AG04450 (cell line): Measurements from ENCODE around the gene CELA2A. TPM values are rescaled to one million over a fixed set of nuclear protein-coding genes. Genes with fewer than 3 reads are reported as not detected.

Experiments used
- CTCF ChIA-PET: fragments of 300-600, 350-600 bp; formaldehyde crosslinking; extraction: SDS; loops from one replicate; lab custom pipeline; 2022; ENCODE audit warnings: antibody characterized with exemption, inconsistent platforms; lab: Charles Lee
- POLR2A ChIA-PET: fragments of 350-600 bp; formaldehyde crosslinking; extraction: SDS; loops from one replicate; lab custom pipeline; 2021; ENCODE audit warnings: antibody characterized with exemption, inconsistent platforms; lab: Yijun Ruan, JAX
- DNase-seq: peaks from one replicate; pipeline ENCODE4 v3.0.0-alpha.2; 2011; ENCODE audit warnings: low read depth, low spot score
- H3K27ac ChIP-seq: one replicate; pipeline ENCODE4 v1.5.1; 2012; ENCODE audit warnings: low read depth, low read length, control low read depth
- H3K27me3 ChIP-seq: one replicate; pipeline ENCODE4 v1.6.0; 2012; ENCODE audit warnings: low read length; ENCODE audit not compliant: control insufficient read depth, insufficient read depth
- H3K4me3 ChIP-seq: 2 replicates; pipeline ENCODE4 v1.5.1; 2011; ENCODE audit warnings: mild to moderate bottlenecking, low read depth, low read length, control low read depth
- H3K9me3 ChIP-seq: 2 replicates; pipeline ENCODE4 v1.5.1; 2012; ENCODE audit warnings: low read length; ENCODE audit not compliant: control insufficient read depth, insufficient read depth
- polyA plus RNA-seq: library from polyadenylated mRNA; depleted of rRNA; stranded (reverse); fragments of >200 nt; gene quantifications from 2 replicates; pipeline ENCODE4 v1.2.3, GENCODE V29; 2011
- TF ChIP-seq, protein P1 (sequence below): IDR thresholded peaks from 2 replicates; pipeline ENCODE4 v1.5.1; 2011; ENCODE audit warnings: low read depth, low read length, control low read depth, inconsistent platforms

CELA2A gene
- polyA plus RNA-seq, 1 experiment: not detected

DNA sequence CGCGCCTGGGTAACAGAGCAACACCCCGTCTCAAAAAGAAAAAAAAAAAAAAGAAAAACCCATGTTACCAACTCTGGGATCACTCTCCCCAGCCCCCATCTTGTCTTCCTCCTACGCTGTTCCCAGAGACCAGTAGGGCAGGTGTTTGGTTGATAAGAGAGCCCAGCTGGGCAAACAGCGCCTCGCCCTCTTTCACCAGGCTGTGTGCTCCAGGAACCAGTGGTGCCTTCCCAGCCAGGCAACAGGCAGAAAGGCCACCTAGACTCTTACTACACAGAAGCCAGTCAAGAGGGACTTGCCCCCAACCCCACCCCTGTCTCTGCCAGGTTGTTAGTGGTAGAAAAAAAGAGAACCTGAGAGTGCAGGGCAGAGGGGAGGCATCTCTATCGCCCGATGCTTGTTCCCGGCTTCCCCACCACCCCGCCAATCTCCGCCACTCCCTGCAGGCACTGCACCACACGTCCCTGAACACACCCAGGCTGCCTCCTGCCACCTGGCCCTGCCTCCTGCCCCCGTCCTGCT lies 32.3 kb upstream of the CELA2A start:
- no peaks in the 10 kb centered on the region for H3K27me3 ChIP-seq
- H3K4me3 ChIP-seq: no peak overlapping the region
- no peaks in the 10 kb centered on the region; the same call in 1 of the 2 replicates for H3K9me3 ChIP-seq
- no peak overlapping the region for H3K27ac ChIP-seq
- ChIA-PET CTCF (interaction anchor here (1.5 to 1.7 kb wide), 2 partner anchors 101 to 120 kb away, joined by 4 to 9 read pairs; no protein-coding TSS in a partner anchor), POLR2A (no interaction called here)
- TF ChIP-seq, protein P1, sequence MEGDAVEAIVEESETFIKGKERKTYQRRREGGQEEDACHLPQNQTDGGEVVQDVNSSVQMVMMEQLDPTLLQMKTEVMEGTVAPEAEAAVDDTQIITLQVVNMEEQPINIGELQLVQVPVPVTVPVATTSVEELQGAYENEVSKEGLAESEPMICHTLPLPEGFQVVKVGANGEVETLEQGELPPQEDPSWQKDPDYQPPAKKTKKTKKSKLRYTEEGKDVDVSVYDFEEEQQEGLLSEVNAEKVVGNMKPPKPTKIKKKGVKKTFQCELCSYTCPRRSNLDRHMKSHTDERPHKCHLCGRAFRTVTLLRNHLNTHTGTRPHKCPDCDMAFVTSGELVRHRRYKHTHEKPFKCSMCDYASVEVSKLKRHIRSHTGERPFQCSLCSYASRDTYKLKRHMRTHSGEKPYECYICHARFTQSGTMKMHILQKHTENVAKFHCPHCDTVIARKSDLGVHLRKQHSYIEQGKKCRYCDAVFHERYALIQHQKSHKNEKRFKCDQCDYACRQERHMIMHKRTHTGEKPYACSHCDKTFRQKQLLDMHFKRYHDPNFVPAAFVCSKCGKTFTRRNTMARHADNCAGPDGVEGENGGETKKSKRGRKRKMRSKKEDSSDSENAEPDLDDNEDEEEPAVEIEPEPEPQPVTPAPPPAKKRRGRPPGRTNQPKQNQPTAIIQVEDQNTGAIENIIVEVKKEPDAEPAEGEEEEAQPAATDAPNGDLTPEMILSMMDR: no peak
- no peak for DNase-seq

DNA sequence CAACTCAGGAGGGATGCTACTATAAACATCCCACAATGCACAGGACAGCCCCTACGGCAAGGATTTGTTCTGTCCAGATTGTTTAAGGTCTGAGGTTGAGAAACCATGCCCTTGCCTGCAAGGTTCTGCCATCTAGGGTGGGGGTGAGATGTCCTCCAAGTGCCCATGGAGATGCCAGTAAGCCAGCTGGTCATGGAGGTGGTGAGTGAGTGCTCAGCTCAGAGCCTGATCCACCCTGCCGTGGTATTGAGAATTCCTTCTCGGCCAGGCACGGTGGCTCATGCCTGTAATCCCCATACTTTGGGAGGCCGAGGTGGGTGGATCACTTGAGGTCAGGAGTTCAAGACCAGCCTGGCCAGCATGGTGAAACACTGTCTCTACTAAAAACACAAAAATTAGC lies 31.6 kb upstream of the CELA2A start:
- Histone ChIP-seq H3K27ac (no peak overlapping the region), H3K27me3 (no peaks in the 10 kb centered on the region), H3K4me3 (no peak overlapping the region), H3K9me3 (no peaks in the 10 kb centered on the region; the same call in 1 of the 2 replicates)
- ChIA-PET POLR2A (interaction anchor here (0.6 kb wide), 1 partner anchor 100 kb away, joined by 3 read pairs; no protein-coding TSS in a partner anchor), CTCF (interaction anchor here (1.7 kb wide), 1 partner anchor 101 kb away, joined by 9 read pairs; no protein-coding TSS in a partner anchor)
- TF ChIP-seq, protein P1: no peak
- no peak for DNase-seq

DNA sequence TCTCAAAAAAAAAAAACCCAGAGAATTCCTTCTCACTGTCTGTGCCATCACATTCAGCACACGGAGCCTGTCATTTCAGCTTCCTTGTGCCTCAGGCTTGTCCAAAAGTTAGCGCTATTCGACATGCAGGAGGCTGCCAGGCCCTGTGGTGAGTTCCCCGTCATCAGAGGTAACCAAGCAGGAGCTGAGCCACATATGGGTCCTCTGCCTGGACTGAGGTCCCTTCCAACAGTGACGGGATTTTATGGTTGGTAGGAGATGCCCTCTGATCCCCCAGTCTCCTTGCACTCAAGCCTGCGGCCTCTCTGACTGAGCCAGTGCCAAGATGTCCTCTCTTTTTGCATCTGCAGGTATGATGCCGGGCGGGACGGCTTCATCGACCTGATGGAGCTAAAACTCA lies 31.0 kb upstream of the CELA2A start:
- POLR2A ChIA-PET: no interaction called here
- H3K27ac ChIP-seq: no peak overlapping the region

DNA sequence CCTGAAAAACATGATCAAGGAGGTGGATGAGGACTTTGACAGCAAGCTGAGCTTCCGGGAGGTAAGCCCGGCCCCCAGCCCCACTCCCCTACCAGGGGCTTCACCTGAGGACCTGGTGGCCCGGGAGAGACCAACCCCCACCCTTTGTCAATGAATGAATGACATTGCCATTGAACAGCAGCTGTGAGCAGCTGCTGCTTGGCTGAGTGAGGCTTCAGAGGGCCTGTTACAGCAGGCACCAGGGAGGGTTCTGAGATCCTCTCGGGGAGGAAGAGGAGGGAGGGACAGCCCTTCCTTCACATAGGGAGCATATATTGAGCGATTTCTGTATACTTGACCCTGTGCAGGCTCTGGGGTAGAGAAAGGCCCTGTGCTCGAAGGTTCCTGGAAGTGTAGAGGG lies 30.6 kb upstream of the CELA2A start:
- DNase-seq: no peak
- Histone ChIP-seq H3K9me3 (no peaks in the 10 kb centered on the region; the same call in 1 of the 2 replicates), H3K27me3 (no peaks in the 10 kb centered on the region), H3K4me3 (no peak overlapping the region), H3K27ac (no peak overlapping the region)
- ChIA-PET CTCF (interaction anchor here (0.9 to 8.6 kb wide), 5 partner anchors 9 to 106 kb away, joined by 3 to 173 read pairs (median 8); no protein-coding TSS in a partner anchor), POLR2A (interaction anchor here (1.6 kb wide), 1 partner anchor 9 kb away, joined by 5 read pairs; no protein-coding TSS in a partner anchor)
- TF ChIP-seq, protein P1: no peak

More for the DNA sequence above, 31.0 kb upstream of the CELA2A start:
- no peak overlapping the region for H3K4me3 ChIP-seq
- H3K9me3 ChIP-seq: no peaks in the 10 kb centered on the region; the same call in 1 of the 2 replicates
- TF ChIP-seq, protein P1: no peak
- no peak for DNase-seq
- CTCF ChIA-PET: interaction anchor here (1.7 kb wide), 1 partner anchor 102 kb away, joined by 9 read pairs; no protein-coding TSS in a partner anchor
- no peaks in the 10 kb centered on the region for H3K27me3 ChIP-seq
